H1 (cell line): Measurements from ENCODE around the gene KCNMB1. TPM values are rescaled to one million over a fixed set of nuclear protein-coding genes. Genes with fewer than 3 reads are reported as not detected.

ENCODE experiments used
- CTCF ChIA-PET: fragments of 300-600 bp; sonication (Branson Sonifier 250); formaldehyde crosslinking; loops from one replicate; lab custom pipeline; 2021; ENCODE audit not compliant: partially characterized antibody; lab: Charles Lee
- POLR2A ChIA-PET: fragments of 300-600 bp; sonication (Branson Sonifier 250); formaldehyde crosslinking; loops from one replicate; lab custom pipeline; 2021; ENCODE audit warnings: inconsistent platforms; ENCODE audit not compliant: partially characterized antibody; lab: Charles Lee
- DNase-seq, 2 experiments: peaks; one replicate each; pipeline versions ENCODE4 v3.0.0 to v3.0.0-alpha.2; 2010 to 2022; ENCODE audit warnings: low spot score in 2 of 2, low read depth in 1 of 2, mixed read lengths in 1 of 2
- FAIRE-seq: peaks from 2 replicates; lab custom pipeline; 2011; peaks lifted over from hg19 to GRCh38; lab: Jason Lieb, UNC
- H2AFZ ChIP-seq: 2 replicates; pipeline ENCODE4 v1.8.1; 2012; ENCODE audit warnings: low read length, inconsistent platforms
- H2AK5ac ChIP-seq: 2 replicates; pipeline ENCODE4 v1.6.1; 2013; ENCODE audit warnings: low read depth, low read length
- H2BK120ac ChIP-seq: replicated peaks from 2 replicates; pipeline ENCODE3; 2013; ENCODE audit warnings: low read depth, low read length, inconsistent platforms
- H2BK12ac ChIP-seq: 2 replicates; pipeline ENCODE4 v1.6.1; 2013; ENCODE audit warnings: low read depth, low read length
- H2BK15ac ChIP-seq: 2 replicates; pipeline ENCODE4 v1.6.1; 2013; ENCODE audit warnings: low read length
- H2BK20ac ChIP-seq: 2 replicates; pipeline ENCODE4 v1.6.1; 2013; ENCODE audit warnings: low read length
- H2BK5ac ChIP-seq: 2 replicates; pipeline ENCODE4 v1.6.1; 2013; ENCODE audit warnings: low read depth, low read length
- H3K14ac ChIP-seq: 2 replicates; pipeline ENCODE4 v1.6.1; 2013; ENCODE audit warnings: inconsistent platforms; ENCODE audit not compliant: insufficient read length
- H3K18ac ChIP-seq: 2 replicates; pipeline ENCODE4 v1.6.1; 2013; ENCODE audit warnings: low read length; ENCODE audit errors: extremely low read depth
- H3K23ac ChIP-seq: 2 replicates; pipeline ENCODE4 v1.6.1; 2013; ENCODE audit warnings: inconsistent platforms; ENCODE audit not compliant: insufficient read length
- H3K23me2 ChIP-seq: 2 replicates; pipeline ENCODE4 v1.6.1; 2013; ENCODE audit warnings: low read depth, low read length
- H3K27ac ChIP-seq: 2 replicates; pipeline ENCODE4 v1.6.1; 2011; ENCODE audit warnings: low read depth, low read length, inconsistent platforms
- H3K27me3 ChIP-seq, 4 experiments: replicated peaks in 1 of 4; 1 replicate in 1 of 4; 2 replicates in 3 of 4; pipeline versions ENCODE4 v1.6.1 to v1.8.1; 2011 to 2013; ENCODE audit warnings: low read length in 3 of 4, mild to moderate bottlenecking in 3 of 4, inconsistent platforms in 2 of 4, mixed read lengths in 2 of 4, moderate library complexity in 1 of 4; ENCODE audit not compliant: control insufficient read depth in 3 of 4, insufficient read depth in 3 of 4; ENCODE audit errors: extremely low read depth in 1 of 4
- H3K36me3 ChIP-seq, 4 experiments: 2 replicates each; pipeline versions ENCODE4 v1.6.1 to v1.8.1; 2011 to 2013; ENCODE audit warnings: mild to moderate bottlenecking in 4 of 4, low read length in 3 of 4, moderate library complexity in 2 of 4, control low read depth in 1 of 4, inconsistent platforms in 1 of 4; ENCODE audit not compliant: insufficient read depth in 4 of 4, control insufficient read depth in 2 of 4
- H3K4ac ChIP-seq: replicated peaks from 2 replicates; pipeline ENCODE3; 2013; ENCODE audit warnings: low read length, low read depth, mixed read lengths, inconsistent platforms; ENCODE audit not compliant: insufficient read length
- H3K4me1 ChIP-seq, 4 experiments: replicated peaks in 1 of 4; 1 replicate in 1 of 4; 2 replicates in 3 of 4; pipeline versions ENCODE4 v1.6.1 to v1.8.1; 2011 to 2013; ENCODE audit warnings: low read length in 3 of 4, inconsistent platforms in 2 of 4, mixed read lengths in 1 of 4; ENCODE audit not compliant: insufficient read depth in 4 of 4, control insufficient read depth in 3 of 4
- H3K4me2 ChIP-seq, 2 experiments: 2 replicates each; pipeline versions ENCODE4 v1.6.1 to v1.8.1; 2011 to 2013; ENCODE audit warnings: low read depth in 2 of 2, low read length in 2 of 2, control low read depth in 1 of 2, inconsistent platforms in 1 of 2, mild to moderate bottlenecking in 1 of 2; ENCODE audit not compliant: insufficient read depth in 1 of 2
- H3K4me3 ChIP-seq, 4 experiments: fragments of 200-600, 300-600 bp in 1 of 4; sonication (generic), shearing (Covaris generic), sonication (Bioruptor Twin) in 1 of 4; 2 replicates each; pipeline versions ENCODE4 v1.5.1 to v1.8.1; 2011 to 2016; ENCODE audit warnings: low read length in 4 of 4, low read depth in 3 of 4, control low read depth in 2 of 4, inconsistent platforms in 2 of 4, mild to moderate bottlenecking in 2 of 4, mixed read lengths in 1 of 4, moderate library complexity in 1 of 4; ENCODE audit not compliant: insufficient read depth in 2 of 4; ENCODE audit errors: extremely low read depth in 1 of 4
- H3K56ac ChIP-seq: replicated peaks from 2 replicates; pipeline ENCODE3; 2013; ENCODE audit warnings: low read depth, mild to moderate bottlenecking, mixed read lengths, low read length, inconsistent platforms; ENCODE audit not compliant: insufficient read length
- H3K79me1 ChIP-seq: 2 replicates; pipeline ENCODE4 v1.6.1; 2013; ENCODE audit warnings: low read depth, low read length, control low read depth
- H3K79me2 ChIP-seq, 2 experiments: 2 replicates each; pipeline versions ENCODE4 v1.6.1 to v1.8.1; 2012 to 2013; ENCODE audit warnings: low read length in 2 of 2, mild to moderate bottlenecking in 2 of 2, inconsistent platforms in 1 of 2; ENCODE audit not compliant: insufficient read depth in 2 of 2, control insufficient read depth in 1 of 2
- H3K9ac ChIP-seq, 4 experiments: replicated peaks in 1 of 4; 1 replicate in 1 of 4; 2 replicates in 3 of 4; pipeline versions ENCODE4 v1.6.1 to v1.8.1; 2011 to 2013; ENCODE audit warnings: low read depth in 3 of 4, low read length in 3 of 4, control low read depth in 2 of 4, mild to moderate bottlenecking in 2 of 4, moderate library complexity in 2 of 4, inconsistent platforms in 1 of 4; ENCODE audit errors: extremely low read depth in 1 of 4
- H3K9me3 ChIP-seq, 2 experiments: 2 replicates each; pipeline versions ENCODE4 v1.6.1 to v1.8.1; 2012 to 2013; ENCODE audit warnings: mild to moderate bottlenecking in 2 of 2, moderate library complexity in 2 of 2, control low read depth in 1 of 2, inconsistent platforms in 1 of 2, low read depth in 1 of 2, low read length in 1 of 2, mixed read lengths in 1 of 2; ENCODE audit not compliant: insufficient read depth in 2 of 2
- H4K20me1 ChIP-seq, 2 experiments: replicated peaks in 1 of 2; 2 replicates each; pipeline versions ENCODE3 to v1.8.1; 2011 to 2013; ENCODE audit warnings: inconsistent platforms in 2 of 2, low read length in 2 of 2, mild to moderate bottlenecking in 1 of 2; ENCODE audit not compliant: insufficient read depth in 2 of 2, control insufficient read depth in 1 of 2
- H4K5ac ChIP-seq: 2 replicates; pipeline ENCODE4 v1.6.1; 2013; ENCODE audit warnings: low read length, low read depth, mixed read lengths, inconsistent platforms; ENCODE audit not compliant: insufficient read length
- H4K8ac ChIP-seq: 2 replicates; pipeline ENCODE4 v1.8.0; 2013; ENCODE audit warnings: mild to moderate bottlenecking, moderate library complexity, low read length, inconsistent platforms; ENCODE audit not compliant: insufficient read depth; ENCODE audit errors: extremely low read depth
- H4K91ac ChIP-seq: replicated peaks from 2 replicates; pipeline ENCODE3; 2013; ENCODE audit warnings: low read length, mixed read lengths, inconsistent platforms; ENCODE audit not compliant: insufficient read length
- BRCA1 ChIP-seq: IDR thresholded peaks from 2 replicates; pipeline ENCODE4 v1.6.1; 2012; ENCODE audit warnings: low read depth, low read length, improper control_type of control experiment
- CBX5 ChIP-seq: fragments of 300-800, 300-1000 bp; sonication (generic); IDR thresholded peaks from 2 replicates; pipeline ENCODE4 v1.7.1; 2016; ENCODE audit warnings: antibody characterized with exemption, low read length, low read depth
- FOSL1 ChIP-seq: IDR thresholded peaks from 2 replicates; pipeline ENCODE4 v1.6.1; 2011; ENCODE audit warnings: mild to moderate bottlenecking, low read depth, low read length, moderate library complexity; ENCODE audit not compliant: insufficient read depth
- POLR2A ChIP-seq, 2 experiments: IDR thresholded peaks; 1 replicate in 1 of 2; 2 replicates in 1 of 2; pipeline ENCODE4 v1.6.1; 2011; ENCODE audit warnings: low read depth in 2 of 2, low read length in 2 of 2, mild to moderate bottlenecking in 2 of 2; ENCODE audit errors: control extremely low read depth in 1 of 2
- RFX5 ChIP-seq: IDR thresholded peaks from 2 replicates; pipeline ENCODE4 v1.6.1; 2011; ENCODE audit warnings: low read depth, low read length, improper control_type of control experiment, borderline replicate concordance
- YY1 ChIP-seq: IDR thresholded peaks from 2 replicates; pipeline ENCODE4 v1.6.1; 2011; ENCODE audit warnings: low read depth, mild to moderate bottlenecking, low read length
- WGBS, 2 experiments: shearing (Covaris generic) in 1 of 2; methylation state at CpG; one replicate each; pipeline versions ENCODE4 v1.1.6 to v1.1.7; 2013 to 2015; ENCODE audit warnings: low lambda C conversion rate in 2 of 2, mixed read lengths in 2 of 2, inconsistent platforms in 1 of 2, low coverage in 1 of 2, missing lambda C conversion rate in 1 of 2; ENCODE audit not compliant: insufficient replicate concordance in 2 of 2, insufficient coverage in 1 of 2, insufficient read length in 1 of 2; ENCODE audit errors: extremely low coverage in 1 of 2, missing lambda C conversion rate in 1 of 2; 5-methylcytosine and 5-hydroxymethylcytosine counted together
- polyA plus RNA-seq, 7 experiments: library from polyadenylated mRNA; depleted of rRNA in 3 of 7; stranded (reverse) in 5 of 7; unstranded in 2 of 7; fragments of >200 nt in 5 of 7; fragments of 200-250 nt in 2 of 7; gene quantifications; 1 replicate in 5 of 7; 2 replicates in 1 of 7; 4 replicates in 1 of 7; pipeline versions ENCODE4 v1.2.1 to v1.2.3, GENCODE V29; 2011 to 2013; ENCODE audit warnings: missing spikeins in 2 of 7, mixed read lengths in 2 of 7
- total RNA-seq: library from RNA; stranded (reverse); fragmentation: NEBNext Ultra II Directional; extraction: Animal tissue kit (Norgen Biotek cat#: 25700); gene quantifications from 2 replicates; pipeline ENCODE4 v1.2.1, GENCODE V29; 2021
- TF ChIP-seq, protein P1 (sequence below), 3 experiments: IDR thresholded peaks; 1 replicate in 2 of 3; 2 replicates in 1 of 3; pipeline versions ENCODE4 v1.5.1 to v1.6.1; 2011; ENCODE audit warnings: low read length in 3 of 3, mild to moderate bottlenecking in 3 of 3, inconsistent platforms in 2 of 3, low read depth in 1 of 3, moderate library complexity in 1 of 3; ENCODE audit not compliant: insufficient read depth in 1 of 3; ENCODE audit errors: control extremely low read depth in 1 of 3

The KCNMB1 gene
- total and polyA plus RNA-seq, 2 of the 8 experiments (the other 6 are each of a cell fraction or from before 2014, with no cell fraction given): 0.08 to 0.19 TPM

DNA sequence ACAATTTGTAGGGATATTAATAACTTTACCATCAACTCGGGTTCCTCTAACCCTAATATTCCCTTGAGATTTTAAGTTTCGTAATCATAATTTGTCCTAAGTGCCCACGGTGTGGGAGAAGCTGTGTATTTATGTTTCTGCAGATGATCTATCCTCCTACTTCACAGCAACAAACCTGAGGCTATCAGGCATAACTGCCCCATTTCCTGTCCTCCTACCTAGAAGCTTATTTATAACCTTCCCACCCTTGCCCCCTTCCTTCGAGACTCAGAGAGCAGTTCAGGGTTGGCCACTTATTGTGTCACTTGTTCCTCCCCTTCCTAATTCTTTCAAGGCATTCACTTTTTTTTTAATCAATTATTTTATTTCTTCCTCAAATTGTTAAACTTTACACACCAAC lies 62.0 kb downstream of the KCNMB1 start:
- no peaks in the 10 kb centered on the region for H3K36me3 ChIP-seq
- no peak overlapping the region for H2AK5ac ChIP-seq
- peaks cover 0 to 5% (median 2%) of the 10 kb centered on the region in 4 experiments; a peak in 4 of 7 replicates for H3K4me1 ChIP-seq
- no peak for DNase-seq
- TF ChIP-seq, protein P1, sequence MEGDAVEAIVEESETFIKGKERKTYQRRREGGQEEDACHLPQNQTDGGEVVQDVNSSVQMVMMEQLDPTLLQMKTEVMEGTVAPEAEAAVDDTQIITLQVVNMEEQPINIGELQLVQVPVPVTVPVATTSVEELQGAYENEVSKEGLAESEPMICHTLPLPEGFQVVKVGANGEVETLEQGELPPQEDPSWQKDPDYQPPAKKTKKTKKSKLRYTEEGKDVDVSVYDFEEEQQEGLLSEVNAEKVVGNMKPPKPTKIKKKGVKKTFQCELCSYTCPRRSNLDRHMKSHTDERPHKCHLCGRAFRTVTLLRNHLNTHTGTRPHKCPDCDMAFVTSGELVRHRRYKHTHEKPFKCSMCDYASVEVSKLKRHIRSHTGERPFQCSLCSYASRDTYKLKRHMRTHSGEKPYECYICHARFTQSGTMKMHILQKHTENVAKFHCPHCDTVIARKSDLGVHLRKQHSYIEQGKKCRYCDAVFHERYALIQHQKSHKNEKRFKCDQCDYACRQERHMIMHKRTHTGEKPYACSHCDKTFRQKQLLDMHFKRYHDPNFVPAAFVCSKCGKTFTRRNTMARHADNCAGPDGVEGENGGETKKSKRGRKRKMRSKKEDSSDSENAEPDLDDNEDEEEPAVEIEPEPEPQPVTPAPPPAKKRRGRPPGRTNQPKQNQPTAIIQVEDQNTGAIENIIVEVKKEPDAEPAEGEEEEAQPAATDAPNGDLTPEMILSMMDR (IDR thresholded peaks at IDR 0.05; ENCODE audit: control extremely low read depth in 1 of 3, insufficient read depth in 1 of 3, low read depth in 1 of 3, low read length in 3 of 3): no peak
- TF ChIP-seq CBX5: no peak
- TF ChIP-seq POLR2A (IDR thresholded peaks at IDR 0.05; ENCODE audit: control extremely low read depth in 1 of 2, low read depth in 2 of 2, low read length in 2 of 2): no peak
- TF ChIP-seq RFX5: no peak
- no peak for TF ChIP-seq BRCA1
- TF ChIP-seq FOSL1: no peak
- no peak for TF ChIP-seq YY1
- TF ChIP-seq, all 59 proteins: peak for 0
- Histone ChIP-seq H3K56ac (no peak overlapping the region), H2BK15ac (no peak overlapping the region), H3K4ac (no peak overlapping the region), H3K27me3 (no peaks in the 10 kb centered on the region), H3K4me3 (no peak overlapping the region), H2BK12ac (no peak overlapping the region), H3K14ac (no peak overlapping the region), H3K79me1 (no peaks in the 10 kb centered on the region), H2BK20ac (no peak overlapping the region), H2BK120ac (no peak overlapping the region), H3K18ac (no peak overlapping the region), H3K4me2 (no peak overlapping the region), H3K23ac (no peak overlapping the region), H3K79me2 (no peaks in the 10 kb centered on the region), H4K8ac (no peak overlapping the region), H3K23me2 (peaks cover 6% of the 10 kb centered on the region; the same call in 1 of the 2 replicates), H4K91ac (no peak overlapping the region), H2BK5ac (no peak overlapping the region), H3K27ac (no peak overlapping the region), H3K9ac (no peak overlapping the region), H2AFZ (no peak overlapping the region), H4K20me1 (no peaks in the 10 kb centered on the region), H4K5ac (no peak overlapping the region), H3K9me3 (no peaks in the 10 kb centered on the region)
- 89% methylated on average over 4 of the region's 4 CpGs; no CpG with 5 or more reads in 1 of the 2 experiments for WGBS, 2 experiments
- FAIRE-seq: no peak
- ChIA-PET CTCF (interaction anchor here (1.3 to 3.2 kb wide), 5 partner anchors 10 to 107 kb away, joined by 3 to 10 read pairs (median 4); no protein-coding TSS in a partner anchor), POLR2A (interaction anchor here (1.4 kb wide), 1 partner anchor 12 kb away, joined by 3 read pairs; no protein-coding TSS in a partner anchor)
